GM23248 (cell line): Measurements from ENCODE around the gene SLC25A51.

Source experiments
- EZH2 ChIP-seq: fragments of 200-600 bp; sonication (generic); IDR thresholded peaks from 2 replicates; pipeline ENCODE4 v1.6.1; 2018; ENCODE audit warnings: antibody characterized with exemption, mild to moderate bottlenecking; ENCODE audit not compliant: insufficient read depth, poor library complexity, severe bottlenecking
- EZH2phosphoT487 ChIP-seq: fragments of 200-600 bp; sonication (generic); IDR thresholded peaks from 2 replicates; pipeline ENCODE4 v1.6.1; 2018; ENCODE audit warnings: antibody characterized with exemption, moderate library complexity, mild to moderate bottlenecking, low read depth; ENCODE audit not compliant: insufficient read depth

- TF ChIP-seq EZH2phosphoT487 = no peak
- TF ChIP-seq EZH2 = no peak
Measured at GRCh38 chr9:37921546-37922300, 17.8 kb upstream of the SLC25A51 start.
